EH (cell line): ENCODE data around the gene PWP2.
"Not testable (repeated sequence)": the region's sequence is repeated elsewhere in the genome, so short reads cannot be mapped to it uniquely, and the experiment has no call there.

ENCODE experiments used
- DNase-seq: peaks from one replicate; pipeline ENCODE4 v3.0.0-alpha.2; 2015; ENCODE audit warnings: low read depth

PWP2 gene

DNA sequence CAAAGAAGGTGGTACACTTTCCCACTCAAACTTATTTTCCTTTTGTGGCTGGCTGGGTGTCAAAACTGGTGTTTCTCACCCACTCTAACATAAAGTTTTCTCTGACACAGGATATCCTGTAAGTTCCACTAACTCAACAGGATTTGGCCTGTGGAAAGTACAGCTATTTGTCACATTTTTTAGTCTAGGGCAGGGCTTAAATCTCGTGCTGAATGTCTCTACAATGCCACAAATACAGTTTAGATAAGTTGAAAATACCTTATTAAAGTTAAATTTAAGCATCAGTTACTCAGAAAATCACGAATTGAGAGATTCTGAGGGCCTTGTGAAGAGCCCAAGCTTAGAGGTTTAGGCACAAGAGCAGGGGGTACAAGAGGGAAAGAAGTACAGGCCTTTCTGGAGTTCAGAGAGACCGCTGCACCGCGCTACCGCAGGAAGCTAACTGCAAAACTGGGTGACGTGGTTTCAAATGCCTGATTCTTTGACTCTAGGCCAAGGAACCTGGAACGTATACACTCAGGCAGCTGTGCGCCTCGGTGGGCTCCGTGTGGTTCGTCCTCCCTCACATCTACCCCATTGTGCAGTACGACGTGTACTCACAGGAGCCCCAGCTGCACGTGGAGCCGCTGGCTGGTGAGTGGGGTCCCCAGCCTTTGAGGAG lies 23.4 kb upstream of the PWP2 start:
- DNase-seq: no peak

DNA sequence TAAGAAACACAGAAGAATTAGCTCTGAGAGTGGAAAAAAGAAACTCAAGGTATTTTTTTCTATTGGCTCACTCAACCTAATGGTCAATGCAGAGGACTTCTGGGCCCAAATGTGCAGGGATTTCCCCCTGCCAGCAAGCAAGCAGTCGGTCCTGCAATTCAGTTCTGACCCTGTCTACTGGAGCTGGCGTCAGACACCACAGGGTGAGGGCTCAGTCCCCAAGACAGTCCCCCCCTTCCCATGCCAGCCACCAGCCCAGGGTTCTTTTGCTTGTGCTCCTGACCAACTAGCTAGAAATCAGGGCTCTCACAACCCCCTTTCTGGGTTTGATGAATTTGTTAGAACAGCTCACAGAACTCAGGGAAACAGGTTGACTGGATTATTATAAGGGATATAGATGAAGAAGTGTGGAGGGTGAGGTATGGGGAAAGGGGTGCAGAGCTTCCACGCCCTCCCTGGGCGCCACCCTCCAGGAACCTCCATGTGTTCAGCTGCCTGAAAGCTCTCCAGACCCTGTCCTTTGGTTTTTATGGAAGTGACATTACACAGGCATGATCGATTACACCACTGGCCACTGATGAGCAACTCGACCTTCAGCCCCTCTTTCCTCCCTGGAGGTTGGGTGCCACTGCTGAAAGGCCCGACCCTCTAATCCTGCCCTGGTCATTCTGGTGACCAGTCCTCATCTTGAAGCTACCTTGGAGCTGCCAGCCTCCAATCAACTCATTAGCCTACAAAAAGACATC lies 22.5 kb upstream of the PWP2 start:
- no peak for DNase-seq

DNA sequence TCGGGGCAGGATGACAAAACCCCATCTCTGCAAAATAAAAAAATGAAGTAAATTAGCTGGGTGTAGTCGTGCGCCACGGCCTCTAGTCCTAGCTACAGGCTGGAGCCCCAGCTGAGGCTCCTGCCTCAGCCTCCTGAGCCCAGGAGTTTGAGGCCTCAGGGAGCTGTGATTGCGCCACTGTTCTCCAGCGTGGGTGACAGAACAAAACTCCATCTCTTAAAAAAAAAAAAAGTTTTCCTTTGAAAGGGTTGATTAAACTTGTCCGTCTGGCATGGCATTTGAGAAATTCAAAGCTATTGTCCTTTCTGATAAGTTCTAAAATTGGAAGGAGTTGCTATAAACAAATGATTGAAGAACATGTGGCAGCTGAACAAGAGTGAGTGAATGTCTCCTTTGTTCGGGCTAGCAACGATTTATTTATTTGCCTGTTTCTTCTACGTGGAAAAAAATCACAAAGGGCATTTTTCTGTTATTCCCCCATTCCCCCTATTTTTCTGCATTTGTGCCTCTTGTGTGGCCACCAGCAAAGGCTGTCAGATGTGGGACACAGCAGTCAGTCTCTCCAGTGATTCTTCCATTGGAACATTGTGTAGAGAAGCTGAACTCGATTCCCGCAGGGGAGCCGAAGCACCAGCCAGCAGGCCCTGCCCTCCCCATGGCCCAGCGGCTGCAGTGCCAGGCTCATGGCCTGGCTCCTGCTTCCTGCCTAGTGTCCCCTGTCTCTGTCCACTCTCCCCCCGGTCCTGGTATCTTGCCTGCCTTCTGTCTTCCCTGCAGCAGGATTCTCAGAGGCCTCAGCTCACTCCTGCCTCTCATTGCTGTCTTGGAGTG lies 21.5 kb upstream of the PWP2 start:
- no peak for DNase-seq

DNA sequence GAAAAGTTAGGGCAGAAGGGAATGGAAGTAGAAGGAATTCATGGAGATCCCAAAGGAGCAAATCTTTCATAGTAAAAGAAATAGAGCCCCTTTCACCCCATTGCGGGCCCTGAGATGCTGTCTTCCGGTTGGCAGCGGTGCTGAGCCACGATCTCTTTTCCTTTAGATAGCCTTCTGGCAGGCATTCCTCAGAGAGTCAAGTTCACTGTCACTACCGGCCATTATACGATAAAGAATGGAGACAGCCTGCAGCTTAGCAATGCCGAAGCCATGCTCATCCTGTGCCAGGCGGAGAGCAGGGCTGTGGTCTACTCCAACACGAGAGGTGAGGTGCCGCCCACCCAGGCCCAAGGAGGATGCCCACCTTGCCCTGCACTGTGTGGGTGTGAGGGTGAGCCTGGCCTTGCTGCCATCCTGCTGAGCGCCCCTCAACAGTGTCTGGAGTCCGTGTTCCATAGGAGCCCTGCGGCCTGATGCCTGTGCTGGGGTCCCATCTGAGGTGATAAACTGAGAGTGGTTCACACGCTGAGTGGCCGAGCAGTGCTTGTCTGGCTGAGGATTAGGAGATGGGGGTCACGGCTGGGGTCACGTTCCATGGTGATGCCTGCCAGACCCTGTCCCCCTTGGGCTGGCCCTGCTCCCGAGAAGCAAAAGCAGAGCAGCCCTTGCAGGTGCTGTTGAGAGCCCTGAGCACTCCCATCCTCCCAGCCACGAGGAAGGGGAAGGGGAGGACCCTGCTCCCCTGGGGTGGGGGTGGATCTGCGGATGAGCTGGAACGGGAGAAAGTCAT lies 20.4 kb upstream of the PWP2 start:
- no peak for DNase-seq

DNA sequence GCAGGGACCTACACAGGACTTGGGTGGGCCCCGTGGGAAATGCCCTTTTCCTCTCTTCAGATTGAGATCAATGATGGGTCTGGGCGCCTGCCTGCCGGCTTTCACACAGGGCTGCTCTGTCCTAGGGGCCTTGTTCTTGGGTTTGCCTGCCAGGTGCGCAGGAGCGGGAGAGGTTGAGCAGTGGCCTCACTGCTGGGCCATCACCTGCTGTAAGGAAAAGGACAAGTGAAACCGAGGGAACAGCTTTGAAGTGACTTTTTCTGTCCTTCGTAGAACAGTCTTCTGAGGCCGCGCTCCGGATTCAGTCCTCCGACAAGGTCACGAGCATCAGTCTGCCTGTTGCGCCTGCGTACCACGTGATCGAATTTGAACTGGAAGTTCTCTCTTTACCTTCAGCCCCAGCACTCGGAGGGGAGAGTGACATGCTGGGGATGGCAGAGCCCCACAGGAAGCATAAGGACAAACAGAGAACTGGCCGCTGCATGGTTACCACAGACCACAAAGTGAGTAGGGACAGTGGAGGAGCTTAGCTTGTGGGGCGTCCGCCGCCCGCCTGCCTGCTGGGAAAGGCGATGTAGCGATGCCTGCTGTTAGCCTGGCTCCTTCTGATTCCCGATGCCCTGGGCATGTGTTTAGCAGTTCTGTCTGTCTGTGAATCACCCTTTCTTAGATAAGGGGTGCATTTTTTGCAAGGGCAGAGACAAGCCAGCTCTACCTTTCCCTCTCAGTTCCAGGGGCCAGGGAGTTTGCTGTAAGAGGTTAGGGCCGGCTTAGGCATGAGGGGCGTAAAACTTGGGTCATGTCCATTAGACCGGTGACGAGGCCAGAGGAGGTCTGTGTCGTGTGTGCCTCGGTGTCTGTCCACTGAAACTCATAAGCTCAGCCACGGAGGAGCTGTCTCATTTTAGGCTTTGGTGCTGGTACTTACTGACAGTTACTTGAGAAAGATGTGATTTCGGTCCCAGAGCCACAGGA lies 19.5 kb upstream of the PWP2 start:
- no peak for DNase-seq

DNA sequence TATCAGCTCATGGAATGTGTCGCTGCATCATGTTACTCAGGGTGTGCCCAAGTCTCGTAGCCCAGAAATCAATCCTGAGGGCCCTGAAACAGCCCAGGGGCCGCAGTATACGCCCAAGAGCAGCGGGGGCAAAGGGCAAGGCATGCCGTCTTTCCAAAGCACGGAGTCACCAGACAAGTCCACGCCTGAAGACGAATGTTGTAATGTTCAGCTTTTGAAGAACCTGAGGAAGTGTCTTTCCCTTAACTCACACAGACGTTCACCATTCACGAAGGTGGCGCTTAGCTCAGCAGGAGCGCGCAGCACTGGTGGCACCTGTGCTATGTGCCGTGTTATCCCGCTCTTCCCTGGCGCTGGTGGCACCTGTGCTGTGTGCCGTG lies 18.8 kb upstream of the PWP2 start:
- DNase-seq: no peak

DNA sequence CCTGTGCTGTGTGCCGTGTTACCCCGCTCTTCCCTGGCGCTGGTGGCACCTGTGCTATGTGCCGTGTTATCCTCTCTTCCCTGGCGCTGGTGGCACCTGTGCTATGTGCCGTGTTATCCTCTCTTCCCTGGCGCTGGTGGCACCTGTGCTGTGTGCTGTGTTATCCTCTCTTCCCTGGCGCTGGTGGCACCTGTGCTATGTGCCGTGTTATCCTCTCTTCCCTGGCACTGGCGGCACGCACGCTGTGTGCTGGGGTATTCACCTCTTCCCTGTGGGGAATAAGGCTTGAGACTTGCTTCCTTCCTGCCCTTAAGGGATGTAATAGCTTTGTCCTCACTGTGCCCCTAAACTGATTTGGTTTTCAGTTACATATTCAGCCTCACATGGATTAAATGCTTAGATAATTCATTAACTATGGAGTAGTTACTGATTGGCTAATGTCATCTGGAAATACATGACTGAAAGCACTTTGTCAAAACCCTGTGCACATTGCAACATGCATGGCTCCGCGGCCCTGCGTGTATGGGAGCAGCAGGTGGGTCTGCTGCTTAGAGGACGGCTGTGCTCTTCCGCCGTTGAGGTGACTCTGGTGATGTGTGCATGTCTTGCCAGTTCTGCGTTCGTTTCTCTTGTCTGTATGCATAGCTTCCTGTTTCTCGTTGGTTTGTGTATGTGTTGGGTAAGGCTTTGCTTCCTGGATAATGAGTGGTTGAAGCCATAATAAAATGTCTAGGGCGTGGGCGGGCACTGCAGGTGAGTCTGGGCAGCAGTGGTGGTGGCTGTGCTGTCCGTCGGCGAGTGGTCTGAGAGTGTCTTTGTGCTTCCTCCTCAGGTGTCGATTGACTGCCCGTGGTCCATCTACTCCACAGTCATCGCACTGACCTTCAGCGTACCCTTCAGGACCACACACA lies 17.9 kb upstream of the PWP2 start:
- no peak for DNase-seq

DNA sequence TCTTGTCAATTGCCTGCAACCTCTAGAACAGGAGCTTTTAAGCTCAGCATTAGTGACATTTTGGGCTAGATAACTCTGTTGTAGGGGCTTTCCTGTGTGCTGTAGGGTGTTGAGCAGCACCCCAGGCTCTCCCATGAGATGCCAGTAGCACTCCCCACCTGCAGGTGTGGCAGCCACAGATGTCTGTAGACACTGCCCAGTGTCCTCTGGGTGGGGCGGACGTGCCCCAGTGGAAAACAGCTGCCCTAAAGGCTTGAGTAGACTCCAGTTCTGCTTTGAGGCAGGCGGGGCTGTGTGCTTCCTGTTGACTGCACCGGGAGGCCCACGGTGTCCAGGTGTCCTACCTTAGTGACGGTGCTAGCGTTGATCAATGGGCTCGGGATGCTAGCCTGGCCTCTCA lies 16.9 kb upstream of the PWP2 start:
- DNase-seq: no peak

DNA sequence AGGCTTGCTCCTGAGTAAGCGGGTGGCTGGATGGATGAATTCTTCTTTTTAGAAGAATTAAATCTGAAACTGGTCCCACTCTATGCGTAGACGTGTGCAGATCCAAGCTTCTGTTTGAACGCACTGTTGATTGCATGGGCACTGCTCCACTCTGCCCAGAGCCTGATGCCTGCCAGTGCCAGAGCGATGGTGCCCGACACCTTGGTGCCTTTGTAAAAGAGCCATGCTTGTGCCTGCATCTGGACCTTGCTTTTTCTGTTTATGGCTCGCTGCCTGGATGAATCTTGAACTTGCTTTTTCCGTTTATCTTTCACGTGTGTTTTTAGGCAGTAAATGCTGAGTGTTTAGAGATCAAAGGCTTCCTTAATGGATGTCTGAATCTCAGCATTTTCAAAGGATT lies 15.0 kb upstream of the PWP2 start:
- no peak for DNase-seq

DNA sequence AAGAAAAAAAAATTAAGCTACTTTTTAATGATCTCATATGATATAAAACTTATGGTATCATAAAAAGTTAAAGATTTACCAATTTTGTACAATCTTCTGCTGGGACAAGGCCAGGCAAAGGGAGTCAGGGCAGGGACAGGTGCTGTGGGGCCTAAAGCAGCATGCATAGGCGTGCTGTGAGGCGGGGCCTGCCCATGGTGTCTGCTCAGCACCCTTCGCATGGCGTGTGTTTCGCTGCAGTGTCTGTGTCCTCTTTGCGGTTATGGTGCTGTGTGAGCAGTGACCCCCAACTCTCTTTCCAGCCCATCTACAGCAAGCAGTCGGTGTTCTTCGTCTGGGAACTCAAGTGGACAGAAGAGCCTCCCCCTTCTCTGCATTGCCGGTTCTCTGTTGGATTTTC lies 13.4 kb upstream of the PWP2 start:
- no peak for DNase-seq

DNA sequence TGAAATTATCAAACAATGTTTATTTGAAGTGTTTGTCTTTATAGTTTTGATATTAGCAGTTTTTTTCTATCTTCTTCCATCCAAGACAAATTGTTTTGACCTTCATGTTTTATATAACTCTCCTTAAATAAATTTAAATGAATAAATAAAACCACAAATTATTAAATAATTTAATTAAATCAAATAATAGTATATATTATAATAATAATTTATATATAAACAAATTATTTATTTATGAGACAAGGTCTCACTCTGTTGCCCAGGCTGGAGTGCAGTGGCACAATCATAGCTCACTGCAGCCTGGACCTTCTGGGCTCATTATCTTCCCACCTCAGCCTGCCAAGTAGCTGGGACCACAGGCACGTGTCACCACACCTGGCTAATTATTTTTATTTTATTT lies 12.4 kb upstream of the PWP2 start:
- no peak for DNase-seq

DNA sequence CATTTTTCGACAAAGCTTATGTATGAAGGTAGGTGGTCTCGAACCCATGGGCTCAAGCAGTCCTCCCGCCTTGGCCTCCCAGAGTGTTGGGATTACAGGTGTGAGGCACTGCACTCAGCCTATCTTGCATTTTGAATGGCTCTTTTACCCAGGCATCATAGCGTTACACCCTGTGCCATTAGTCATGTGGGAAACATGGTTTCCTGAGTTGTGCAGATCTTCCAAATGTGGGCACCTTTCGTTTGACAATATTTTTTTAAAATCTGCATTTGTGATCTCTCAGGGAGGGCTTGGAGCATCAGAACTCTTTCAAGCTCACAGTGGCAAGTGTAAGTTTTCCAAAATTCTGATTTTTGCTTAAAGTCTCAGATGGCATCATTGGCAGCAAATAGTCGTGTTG lies 8.7 kb upstream of the PWP2 start:
- DNase-seq: not testable (repeated sequence)

DNA sequence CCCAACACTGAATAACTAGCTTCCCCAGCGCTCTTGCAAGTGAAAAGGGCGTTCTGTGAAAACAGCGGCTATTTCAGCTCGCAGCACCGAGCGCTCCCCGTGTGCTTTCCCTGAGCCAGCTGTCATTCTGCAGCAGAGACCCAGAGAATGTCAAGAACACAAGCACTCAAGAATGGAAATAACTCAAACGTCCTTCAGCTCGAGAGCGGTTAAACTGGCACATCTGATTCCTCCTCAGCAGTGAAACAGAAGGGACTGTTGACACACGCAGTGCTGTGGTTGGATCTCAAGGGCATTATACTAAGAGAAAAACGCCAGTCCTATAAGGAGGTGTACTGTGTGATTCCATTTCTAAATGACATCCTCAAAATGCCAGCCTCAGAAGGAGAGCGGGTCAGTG lies 8.2 kb upstream of the PWP2 start:
- DNase-seq: not testable (repeated sequence)

DNA sequence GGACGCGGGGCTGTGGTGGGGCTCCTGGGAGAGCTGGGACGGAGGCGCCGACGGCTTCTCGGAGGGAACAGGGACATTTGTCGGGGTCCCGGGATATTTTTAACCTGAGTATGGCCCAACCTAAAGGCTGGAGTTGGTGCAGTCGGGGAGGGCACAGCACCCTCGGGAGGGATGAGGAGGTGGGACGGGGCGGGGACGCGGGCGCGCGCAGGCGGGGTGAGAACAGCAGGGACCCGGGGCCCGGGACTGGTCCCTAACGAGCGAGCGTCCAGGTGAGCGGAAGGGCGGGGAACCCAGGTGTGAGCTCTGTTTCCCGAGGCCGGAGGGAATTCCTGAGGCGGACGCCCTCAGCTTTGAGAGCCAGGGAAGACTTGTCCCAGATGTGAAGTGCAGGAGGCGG lies 390 bp downstream of the PWP2 start:
- not testable (repeated sequence) for DNase-seq

DNA sequence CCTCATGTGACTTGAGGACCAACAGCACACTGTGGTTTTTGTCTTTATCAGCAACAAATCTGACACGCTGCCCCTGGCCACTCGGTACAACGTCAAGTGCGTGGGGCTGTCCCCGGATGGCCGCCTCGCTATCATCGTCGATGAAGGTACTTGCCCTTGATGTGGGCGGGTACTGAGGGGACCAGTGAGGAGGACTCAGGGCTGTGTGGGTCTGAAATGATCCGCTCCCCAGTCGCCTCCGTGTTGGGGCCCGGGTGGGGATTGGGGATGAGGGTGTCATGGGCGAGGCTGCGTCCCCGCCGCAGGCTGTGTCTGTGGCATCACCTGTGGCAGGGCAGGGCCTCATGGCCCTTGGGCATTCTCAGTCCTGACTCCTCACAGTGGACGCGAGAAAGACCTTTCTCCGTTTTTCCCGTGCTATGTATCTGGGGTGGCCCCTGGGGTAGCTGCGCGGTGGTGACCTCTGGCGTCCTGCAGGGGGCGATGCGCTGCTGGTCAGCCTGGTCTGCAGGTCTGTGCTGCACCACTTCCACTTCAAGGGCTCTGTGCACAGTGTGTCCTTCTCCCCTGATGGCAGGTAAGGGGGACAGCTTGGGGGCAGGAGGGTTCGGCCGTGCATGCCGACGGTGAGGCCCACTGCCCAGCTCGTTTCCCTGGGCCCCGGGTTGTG lies 6.6 kb downstream of the PWP2 start:
- not testable (repeated sequence) for DNase-seq

DNA sequence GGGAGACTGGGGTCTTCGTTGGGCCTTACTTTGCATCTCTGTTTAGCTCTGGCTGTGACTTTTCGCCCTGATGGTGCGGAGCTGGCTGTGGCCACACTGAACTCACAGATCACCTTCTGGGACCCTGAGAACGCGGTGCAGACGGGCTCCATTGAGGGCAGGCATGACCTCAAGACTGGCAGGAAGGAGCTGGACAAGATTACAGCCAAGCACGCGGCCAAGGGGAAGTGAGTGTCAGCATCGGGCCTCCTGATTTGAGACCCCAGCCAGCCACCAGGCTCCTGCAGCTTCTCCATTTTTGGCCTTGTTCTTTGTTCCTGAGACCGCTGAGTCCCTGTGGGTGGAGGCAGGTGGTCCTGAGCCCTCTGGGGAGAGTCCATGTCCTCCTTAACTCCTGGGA lies 14.9 kb downstream of the PWP2 start:
- DNase-seq: not testable (repeated sequence)

DNA sequence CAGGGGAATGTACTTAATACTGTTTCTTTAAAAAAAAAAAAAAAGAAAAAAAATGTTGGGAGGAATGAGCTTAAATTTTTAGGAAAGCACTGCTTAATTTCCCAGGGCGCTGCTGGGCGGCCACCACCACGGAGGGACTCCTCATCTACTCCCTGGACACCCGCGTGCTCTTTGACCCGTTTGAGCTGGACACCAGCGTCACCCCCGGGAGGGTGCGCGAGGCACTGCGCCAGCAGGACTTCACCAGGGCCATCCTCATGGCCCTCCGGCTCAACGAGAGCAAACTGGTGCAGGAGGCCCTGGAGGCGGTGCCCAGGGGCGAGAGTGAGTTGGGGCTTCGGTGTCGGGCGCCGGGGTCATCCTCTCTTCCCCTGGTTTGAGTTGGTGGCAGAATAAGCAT lies 20.6 kb downstream of the PWP2 start:
- not testable (repeated sequence) for DNase-seq

DNA sequence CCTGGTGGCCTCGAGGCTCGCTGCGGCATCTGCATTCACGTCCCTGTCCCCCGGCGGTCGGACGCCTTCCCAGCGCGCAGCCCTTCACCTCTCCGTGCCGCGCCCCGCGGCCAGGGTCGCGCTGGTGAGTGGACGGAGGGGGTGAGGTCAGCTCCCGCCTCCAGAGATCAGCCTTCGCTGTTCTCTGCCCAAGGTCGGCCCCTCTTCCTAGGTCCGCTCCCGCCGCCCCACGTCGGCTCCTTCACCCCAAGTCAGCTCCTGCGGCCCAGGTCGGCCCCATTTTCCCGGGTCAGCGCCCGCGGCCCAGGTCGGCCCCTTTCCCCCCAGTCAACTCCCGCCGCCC lies 26.5 kb downstream of the PWP2 start:
- not testable (repeated sequence) for DNase-seq

DNA sequence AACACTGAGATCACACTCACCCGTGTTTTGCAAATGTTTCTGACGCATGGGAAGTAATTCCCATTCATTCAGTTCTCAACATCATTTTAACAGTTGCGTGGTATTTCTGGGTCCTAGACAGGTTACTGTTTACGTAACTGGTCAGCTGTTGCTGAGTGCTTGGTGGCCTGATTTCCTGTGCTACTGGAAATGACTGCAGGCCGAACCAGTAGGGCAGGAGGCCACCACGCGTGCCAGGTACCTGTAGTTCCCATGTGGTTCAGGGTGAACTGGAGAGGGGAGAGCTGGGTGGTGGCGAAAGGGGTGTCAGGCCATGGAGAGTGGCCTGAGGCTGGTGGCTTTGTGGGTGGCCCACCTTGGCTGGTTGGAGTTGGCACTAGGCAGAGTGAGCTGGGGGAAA lies 27.5 kb downstream of the PWP2 start:
- not testable (repeated sequence) for DNase-seq
